Measurements from ENCODE around the gene SIL1.

DNA sequence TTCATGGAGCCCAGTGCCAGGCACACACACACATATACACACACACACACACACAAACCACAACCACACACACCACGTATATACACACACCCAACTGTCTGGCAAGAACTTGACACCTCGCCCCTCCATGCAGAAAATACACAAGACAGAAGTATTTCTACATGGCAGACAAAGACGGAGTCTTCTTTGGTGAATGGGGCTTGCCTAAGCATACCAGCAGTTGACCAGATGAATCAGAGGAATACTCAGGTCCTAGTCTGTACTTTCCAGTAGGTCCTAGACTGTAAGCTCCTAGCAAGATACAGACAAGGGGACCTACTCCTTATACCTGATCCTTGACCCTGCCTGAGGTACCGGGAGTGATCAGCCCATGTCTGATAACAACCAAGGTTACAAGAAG, 60.1 kb downstream of the SIL1 start:
- TF ChIP-seq, protein P1, sequence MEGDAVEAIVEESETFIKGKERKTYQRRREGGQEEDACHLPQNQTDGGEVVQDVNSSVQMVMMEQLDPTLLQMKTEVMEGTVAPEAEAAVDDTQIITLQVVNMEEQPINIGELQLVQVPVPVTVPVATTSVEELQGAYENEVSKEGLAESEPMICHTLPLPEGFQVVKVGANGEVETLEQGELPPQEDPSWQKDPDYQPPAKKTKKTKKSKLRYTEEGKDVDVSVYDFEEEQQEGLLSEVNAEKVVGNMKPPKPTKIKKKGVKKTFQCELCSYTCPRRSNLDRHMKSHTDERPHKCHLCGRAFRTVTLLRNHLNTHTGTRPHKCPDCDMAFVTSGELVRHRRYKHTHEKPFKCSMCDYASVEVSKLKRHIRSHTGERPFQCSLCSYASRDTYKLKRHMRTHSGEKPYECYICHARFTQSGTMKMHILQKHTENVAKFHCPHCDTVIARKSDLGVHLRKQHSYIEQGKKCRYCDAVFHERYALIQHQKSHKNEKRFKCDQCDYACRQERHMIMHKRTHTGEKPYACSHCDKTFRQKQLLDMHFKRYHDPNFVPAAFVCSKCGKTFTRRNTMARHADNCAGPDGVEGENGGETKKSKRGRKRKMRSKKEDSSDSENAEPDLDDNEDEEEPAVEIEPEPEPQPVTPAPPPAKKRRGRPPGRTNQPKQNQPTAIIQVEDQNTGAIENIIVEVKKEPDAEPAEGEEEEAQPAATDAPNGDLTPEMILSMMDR (IDR thresholded peaks at IDR 0.05; ENCODE audit: insufficient read depth, low read depth, low read length) = no peak
- TF ChIP-seq EZH2 (IDR thresholded peaks at IDR 0.05; ENCODE audit: insufficient read depth, low read length) = no peak
